GM12875 (cell line): ENCODE measurements around the gene MYO5B.

Source experiments
- H3K4me3 ChIP-seq: one replicate; pipeline ENCODE4 v1.5.1; 2011; ENCODE audit warnings: low read depth, low read length, control low read depth
- CTCF ChIP-seq: IDR thresholded peaks from 2 replicates; pipeline ENCODE4 v1.5.1; 2011; ENCODE audit warnings: low read depth, mild to moderate bottlenecking, control low read depth, inconsistent platforms, low read length, moderate library complexity, borderline replicate concordance; ENCODE audit not compliant: insufficient read depth

The MYO5B gene

GRCh38 chr18:50119296-50119695 is 75.7 kb downstream of the MYO5B start:
- no peak overlapping the region for H3K4me3 ChIP-seq
- no peak for TF ChIP-seq CTCF

- no peak for TF ChIP-seq CTCF
- no peak overlapping the region for H3K4me3 ChIP-seq
These were observed 77.1 kb downstream of the MYO5B start for GRCh38 chr18:50117863-50118262.

- TF ChIP-seq CTCF: no peak
- H3K4me3 ChIP-seq: no peak overlapping the region
These were observed 79.9 kb downstream of the MYO5B start for GRCh38 chr18:50115095-50115494.

- H3K4me3 ChIP-seq: no peak overlapping the region
- no peak for TF ChIP-seq CTCF
These were observed 80.5 kb downstream of the MYO5B start for GRCh38 chr18:50114448-50114847.

- TF ChIP-seq CTCF: no peak
- no peak overlapping the region for H3K4me3 ChIP-seq
These were observed 81.2 kb downstream of the MYO5B start for GRCh38 chr18:50113726-50114125.

- no peak for TF ChIP-seq CTCF
- no peak overlapping the region for H3K4me3 ChIP-seq
These were observed 83.5 kb downstream of the MYO5B start for GRCh38 chr18:50111398-50111797.

- TF ChIP-seq CTCF: no peak
- no peak overlapping the region for H3K4me3 ChIP-seq
These were observed 87.4 kb downstream of the MYO5B start for GRCh38 chr18:50107468-50107977.
